K562 (cell line): Measurements from ENCODE around the gene NPDC1. TPM values are rescaled to one million over a fixed set of nuclear protein-coding genes. Genes with fewer than 3 reads are reported as not detected.

ENCODE experiments used
- DLX4 ChIP-seq: fragments of 250-450 bp; sonication (Bioruptor Pico); IDR thresholded peaks from 2 replicates; pipeline ENCODE4 v1.6.1; 2021; ENCODE audit warnings: mild to moderate bottlenecking
- FOXK2 ChIP-seq, 2 experiments: fragments of 450-650 bp; IDR thresholded peaks in 1 of 2; conservative IDR thresholded peaks in 1 of 2; 2 replicates each; pipeline ENCODE4 v1.6.1; 2016; ENCODE audit warnings: low read depth in 2 of 2, mild to moderate bottlenecking in 1 of 2
- HDAC1 ChIP-seq, 2 experiments: fragments of 450-650 bp; IDR thresholded peaks; 2 replicates each; pipeline ENCODE4 v1.6.1; 2016 to 2017; ENCODE audit warnings: inconsistent platforms in 1 of 2, mild to moderate bottlenecking in 1 of 2, moderate library complexity in 1 of 2
- HNRNPUL1 ChIP-seq: fragments of 200-400 bp; formaldehyde crosslinking; IDR thresholded peaks from 2 replicates; pipeline ENCODE4 v1.6.1; 2017; ENCODE audit warnings: low read length
- MBD2 ChIP-seq: sonication (generic); IDR thresholded peaks from 2 replicates; pipeline ENCODE4 v1.6.1; 2016; ENCODE audit warnings: low read depth, borderline replicate concordance
- MIER1 ChIP-seq: fragments of 450-650 bp; IDR thresholded peaks from 2 replicates; pipeline ENCODE4 v1.6.1; 2016; ENCODE audit warnings: antibody characterized with exemption, mild to moderate bottlenecking, low read depth
- PRMT5 ChIP-seq: sonication (generic); formaldehyde crosslinking; IDR thresholded peaks from 2 replicates; pipeline ENCODE4 v1.5.0; 2020; ENCODE audit warnings: missing genetic modification reagents
- PTBP1 ChIP-seq: fragments of 200-400 bp; formaldehyde crosslinking; IDR thresholded peaks from 2 replicates; pipeline ENCODE4 v1.6.1; 2017; ENCODE audit warnings: low read depth, low read length
- RBFOX2 ChIP-seq: fragments of 200-400 bp; formaldehyde crosslinking; IDR thresholded peaks from 2 replicates; pipeline ENCODE4 v1.6.1; 2017; ENCODE audit warnings: low read depth, mild to moderate bottlenecking, low read length, moderate library complexity
- SLC30A9 ChIP-seq: fragments of 250-450 bp; sonication (Bioruptor Pico); IDR thresholded peaks from 2 replicates; pipeline ENCODE4 v1.8.0; 2022; ENCODE audit warnings: mild to moderate bottlenecking, moderate library complexity
- SMAD4 ChIP-seq: fragments of 250-450 bp; sonication (Bioruptor Pico); conservative IDR thresholded peaks from 2 replicates; pipeline ENCODE4 v1.8.0; 2021; ENCODE audit warnings: inconsistent platforms, mild to moderate bottlenecking, moderate library complexity
- TCF15 ChIP-seq: fragments of 250-450 bp; sonication (Bioruptor Pico); IDR thresholded peaks from 2 replicates; pipeline ENCODE4 v1.8.0; 2022; ENCODE audit warnings: moderate library complexity, mild to moderate bottlenecking, inconsistent platforms
- XRCC5 ChIP-seq: fragments of 200-400 bp; formaldehyde crosslinking; IDR thresholded peaks from 2 replicates; pipeline ENCODE4 v1.6.1; 2017; ENCODE audit warnings: low read depth, mild to moderate bottlenecking, low read length
- ZBTB5 ChIP-seq: fragments of 450-650 bp; IDR thresholded peaks from 2 replicates; pipeline ENCODE4 v1.6.1; 2017; ENCODE audit warnings: antibody characterized with exemption
- ZNF174 ChIP-seq: fragments of 250-450 bp; sonication (Bioruptor Pico); IDR thresholded peaks from 2 replicates; pipeline ENCODE4 v1.4.0; 2020; ENCODE audit warnings: mild to moderate bottlenecking
- ZNF239 ChIP-seq: fragments of 250-450 bp; sonication (Bioruptor Pico); IDR thresholded peaks from 2 replicates; pipeline ENCODE4 v1.4.0; 2020; ENCODE audit warnings: mild to moderate bottlenecking
- ZNF3 ChIP-seq: fragments of 250-450 bp; sonication (Bioruptor Pico); IDR thresholded peaks from 2 replicates; pipeline ENCODE4 v1.5.0; 2021; ENCODE audit warnings: mild to moderate bottlenecking, moderate library complexity
- ZNF740 ChIP-seq, 3 experiments: fragments of 200-800 bp in 1 of 3; sonication (Bioruptor generic) in 1 of 3; sonication (generic) in 1 of 3; formaldehyde crosslinking in 1 of 3; IDR thresholded peaks; 2 replicates each; pipeline versions ENCODE4 v1.6.1 to v1.8.0; 2016 to 2022; ENCODE audit warnings: mild to moderate bottlenecking in 2 of 3, missing compliant biosample characterization in 2 of 3, missing genetic modification characterization in 2 of 3, missing genetic modification reagents in 1 of 3
- ZNF778 ChIP-seq: fragments of 450-650 bp; formaldehyde crosslinking; IDR thresholded peaks from 2 replicates; pipeline ENCODE4 v1.4.0; 2020; ENCODE audit warnings: mild to moderate bottlenecking, moderate library complexity
- polyA plus RNA-seq, 8 experiments: library from polyadenylated mRNA; depleted of rRNA in 4 of 8; stranded (reverse) in 5 of 8; unstranded in 3 of 8; fragments of >200 nt; fragmentation: Nextera tagmentation in 2 of 8; fragmentation: Illumina TruSeq in 1 of 8; extraction: Ambion mirVana in 2 of 8; extraction: Trizol in 1 of 8; gene quantifications; 2 replicates each; pipeline versions ENCODE4 v1.2.1 to v1.2.3, GENCODE V29; 2011 to 2014; ENCODE audit warnings: inconsistent platforms in 1 of 8, missing spikeins in 1 of 8
- total RNA-seq, 7 experiments: library from RNA; depleted of rRNA in 6 of 7; stranded (reverse); fragments of >200 nt in 6 of 7; fragmentation: Illumina TruSeq in 2 of 7; extraction: Trizol in 2 of 7; gene quantifications; 2 replicates each; pipeline versions ENCODE4 v1.2.1 to v1.2.3, GENCODE V29; 2011 to 2021; ENCODE audit warnings: low replicate concordance in 1 of 7
- TF ChIP-seq, protein P1 (sequence below), 2 experiments: fragments of 450-650 bp; IDR thresholded peaks; 2 replicates each; pipeline ENCODE4 v1.6.1; 2018; ENCODE audit warnings: mild to moderate bottlenecking in 2 of 2, low read depth in 1 of 2; ENCODE audit not compliant: partially characterized antibody in 2 of 2
- TF ChIP-seq, protein P2 (sequence below): sonication (generic); formaldehyde crosslinking; IDR thresholded peaks from 2 replicates; pipeline ENCODE4 v1.9.0; 2022; ENCODE audit warnings: mild to moderate bottlenecking, missing genetic modification reagents

The NPDC1 gene
- total and polyA plus RNA-seq, 9 of the 15 experiments (the other 6 are each of a cell fraction or from before 2014, with no cell fraction given) = 0.06 to 2.1 (median 0.53) TPM; not detected in 3

- TF ChIP-seq DLX4 (CRISPR knock-in tag) (no peak), ZNF740 (CRISPR knock-in tag; IDR thresholded peaks at IDR 0.05) (peak; percentile 92), ZNF740 (tag; IDR thresholded peaks at IDR 0.05) (no peak), PTBP1 (no peak), ZNF239 (CRISPR knock-in tag) (no peak), TCF15 (CRISPR knock-in tag) (no peak), SLC30A9 (no peak), RBFOX2 (no peak; the same call in 1 of the 2 replicates), HDAC1 (IDR thresholded peaks at IDR 0.05) (0 out of 4 replicates have a peak, but pooled peaks of 1 of the 2 experiments have one; percentile 8), ZNF3 (CRISPR knock-in tag) (no peak), PRMT5 (CRISPR knock-in tag) (no peak), MBD2 (no peak), ZNF778 (CRISPR knock-in tag) (no peak), ZBTB5 (no peak), FOXK2 (conservative IDR thresholded peaks at IDR 0.05 in 1 of 2, IDR thresholded peaks at IDR 0.05 in 1 of 2; ENCODE audit: low read depth in 2 of 2) (no peak), SMAD4 (CRISPR knock-in tag) (peak; percentile 23), XRCC5 (peak; percentile 85; the same call in 1 of the 2 replicates), HNRNPUL1 (no peak), MIER1 (0 out of 2 replicates have a peak, but pooled peaks have one; percentile 32), ZNF174 (CRISPR knock-in tag) (no peak)
- TF ChIP-seq, protein P1, sequence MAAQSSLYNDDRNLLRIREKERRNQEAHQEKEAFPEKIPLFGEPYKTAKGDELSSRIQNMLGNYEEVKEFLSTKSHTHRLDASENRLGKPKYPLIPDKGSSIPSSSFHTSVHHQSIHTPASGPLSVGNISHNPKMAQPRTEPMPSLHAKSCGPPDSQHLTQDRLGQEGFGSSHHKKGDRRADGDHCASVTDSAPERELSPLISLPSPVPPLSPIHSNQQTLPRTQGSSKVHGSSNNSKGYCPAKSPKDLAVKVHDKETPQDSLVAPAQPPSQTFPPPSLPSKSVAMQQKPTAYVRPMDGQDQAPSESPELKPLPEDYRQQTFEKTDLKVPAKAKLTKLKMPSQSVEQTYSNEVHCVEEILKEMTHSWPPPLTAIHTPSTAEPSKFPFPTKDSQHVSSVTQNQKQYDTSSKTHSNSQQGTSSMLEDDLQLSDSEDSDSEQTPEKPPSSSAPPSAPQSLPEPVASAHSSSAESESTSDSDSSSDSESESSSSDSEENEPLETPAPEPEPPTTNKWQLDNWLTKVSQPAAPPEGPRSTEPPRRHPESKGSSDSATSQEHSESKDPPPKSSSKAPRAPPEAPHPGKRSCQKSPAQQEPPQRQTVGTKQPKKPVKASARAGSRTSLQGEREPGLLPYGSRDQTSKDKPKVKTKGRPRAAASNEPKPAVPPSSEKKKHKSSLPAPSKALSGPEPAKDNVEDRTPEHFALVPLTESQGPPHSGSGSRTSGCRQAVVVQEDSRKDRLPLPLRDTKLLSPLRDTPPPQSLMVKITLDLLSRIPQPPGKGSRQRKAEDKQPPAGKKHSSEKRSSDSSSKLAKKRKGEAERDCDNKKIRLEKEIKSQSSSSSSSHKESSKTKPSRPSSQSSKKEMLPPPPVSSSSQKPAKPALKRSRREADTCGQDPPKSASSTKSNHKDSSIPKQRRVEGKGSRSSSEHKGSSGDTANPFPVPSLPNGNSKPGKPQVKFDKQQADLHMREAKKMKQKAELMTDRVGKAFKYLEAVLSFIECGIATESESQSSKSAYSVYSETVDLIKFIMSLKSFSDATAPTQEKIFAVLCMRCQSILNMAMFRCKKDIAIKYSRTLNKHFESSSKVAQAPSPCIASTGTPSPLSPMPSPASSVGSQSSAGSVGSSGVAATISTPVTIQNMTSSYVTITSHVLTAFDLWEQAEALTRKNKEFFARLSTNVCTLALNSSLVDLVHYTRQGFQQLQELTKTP (IDR thresholded peaks at IDR 0.05; ENCODE audit: low read depth in 1 of 2, partially characterized antibody in 2 of 2) = no peak
- TF ChIP-seq, protein P2, sequence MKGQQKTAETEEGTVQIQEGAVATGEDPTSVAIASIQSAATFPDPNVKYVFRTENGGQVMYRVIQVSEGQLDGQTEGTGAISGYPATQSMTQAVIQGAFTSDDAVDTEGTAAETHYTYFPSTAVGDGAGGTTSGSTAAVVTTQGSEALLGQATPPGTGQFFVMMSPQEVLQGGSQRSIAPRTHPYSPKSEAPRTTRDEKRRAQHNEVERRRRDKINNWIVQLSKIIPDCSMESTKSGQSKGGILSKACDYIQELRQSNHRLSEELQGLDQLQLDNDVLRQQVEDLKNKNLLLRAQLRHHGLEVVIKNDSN = no peak
These were observed 24.9 kb upstream of the NPDC1 start (continued) for GRCh38 chr9:137070906-137071275.
